Trophoblast cell (in vitro differentiated cells and primary cell): Measurements from ENCODE around the gene C1QTNF3.
"Not testable (repeated sequence)": the region's sequence is repeated elsewhere in the genome, so short reads cannot be mapped to it uniquely, and the experiment has no call there.

ENCODE experiments used
- DNase-seq, 2 donors: peaks; one replicate each; pipeline ENCODE4 v3.0.0-alpha.2; 2016
- H2AFZ ChIP-seq: 2 replicates; pipeline ENCODE4 v1.6.1; 2013; ENCODE audit warnings: low read length, moderate library complexity, mild to moderate bottlenecking; ENCODE audit not compliant: insufficient read depth, poor library complexity
- H2AK5ac ChIP-seq: 2 replicates; pipeline ENCODE4 v1.6.1; 2013; ENCODE audit warnings: mild to moderate bottlenecking, low read length
- H2BK120ac ChIP-seq: 2 replicates; pipeline ENCODE4 v1.6.1; 2013; ENCODE audit warnings: low read length, mild to moderate bottlenecking, moderate library complexity; ENCODE audit not compliant: insufficient read depth, poor library complexity
- H2BK12ac ChIP-seq: 2 replicates; pipeline ENCODE4 v1.6.1; 2013; ENCODE audit warnings: mild to moderate bottlenecking, low read length, moderate library complexity
- H2BK5ac ChIP-seq: 2 replicates; pipeline ENCODE4 v1.6.1; 2013; ENCODE audit warnings: low read length, low read depth, moderate library complexity, mild to moderate bottlenecking; ENCODE audit not compliant: poor library complexity
- H3K14ac ChIP-seq: 2 replicates; pipeline ENCODE4 v1.6.1; 2013; ENCODE audit warnings: mild to moderate bottlenecking, low read length
- H3K18ac ChIP-seq: 2 replicates; pipeline ENCODE4 v1.6.1; 2013; ENCODE audit warnings: mild to moderate bottlenecking, low read length
- H3K23ac ChIP-seq: 2 replicates; pipeline ENCODE4 v1.6.1; 2013; ENCODE audit warnings: low read length
- H3K27ac ChIP-seq: 2 replicates; pipeline ENCODE4 v1.5.1; 2013; ENCODE audit warnings: low read depth, mild to moderate bottlenecking, inconsistent platforms, low read length, moderate library complexity
- H3K27me3 ChIP-seq: 2 replicates; pipeline ENCODE4 v1.6.1; 2013; ENCODE audit warnings: inconsistent platforms, mild to moderate bottlenecking, low read length, moderate library complexity; ENCODE audit not compliant: insufficient read depth
- H3K36me3 ChIP-seq, 2 experiments: 1 replicate in 1 of 2; 2 replicates in 1 of 2; pipeline ENCODE4 v1.6.1; 2013; ENCODE audit warnings: low read length in 2 of 2, mild to moderate bottlenecking in 2 of 2, moderate library complexity in 1 of 2; ENCODE audit not compliant: insufficient read depth in 2 of 2, control insufficient read depth in 1 of 2
- H3K4ac ChIP-seq: 2 replicates; pipeline ENCODE4 v1.6.1; 2013; ENCODE audit warnings: low read depth, mild to moderate bottlenecking, low read length, moderate library complexity
- H3K4me1 ChIP-seq, 2 experiments: 1 replicate in 1 of 2; 2 replicates in 1 of 2; pipeline ENCODE4 v1.6.1; 2013; ENCODE audit warnings: low read length in 2 of 2, mild to moderate bottlenecking in 2 of 2, moderate library complexity in 1 of 2; ENCODE audit not compliant: insufficient read depth in 2 of 2, control insufficient read depth in 1 of 2
- H3K4me2 ChIP-seq: 2 replicates; pipeline ENCODE4 v1.6.1; 2013; ENCODE audit warnings: inconsistent platforms, mild to moderate bottlenecking, low read length, moderate library complexity
- H3K4me3 ChIP-seq: 2 replicates; pipeline ENCODE4 v1.5.1; 2013; ENCODE audit warnings: mild to moderate bottlenecking, low read depth, low read length, inconsistent platforms
- H3K79me1 ChIP-seq: one replicate; pipeline ENCODE4 v1.6.1; 2013; ENCODE audit warnings: low read length
- H3K79me2 ChIP-seq: 2 replicates; pipeline ENCODE4 v1.6.1; 2013; ENCODE audit warnings: low read length, mild to moderate bottlenecking; ENCODE audit not compliant: control insufficient read depth, insufficient read depth, poor library complexity
- H3K9ac ChIP-seq: 2 replicates; pipeline ENCODE4 v1.6.1; 2013; ENCODE audit warnings: mild to moderate bottlenecking, low read length
- H3K9me3 ChIP-seq: 2 replicates; pipeline ENCODE4 v1.6.1; 2013; ENCODE audit warnings: low read depth, mild to moderate bottlenecking, control low read depth, inconsistent platforms, low read length; ENCODE audit not compliant: insufficient read depth
- H4K12ac ChIP-seq: 2 replicates; pipeline ENCODE4 v1.6.1; 2013; ENCODE audit warnings: low read depth, mild to moderate bottlenecking, low read length, moderate library complexity
- H4K8ac ChIP-seq: 2 replicates; pipeline ENCODE4 v1.6.1; 2013; ENCODE audit warnings: low read depth, mild to moderate bottlenecking, low read length, moderate library complexity
- H4K91ac ChIP-seq: one replicate; pipeline ENCODE4 v1.6.1; 2013; ENCODE audit warnings: low read depth, mild to moderate bottlenecking, low read length, moderate library complexity
- WGBS: extraction: QIAGEN DNeasy Blood & Tissue Kit; methylation state at CpG from one replicate; pipeline ENCODE4 v1.1.7; 2013; ENCODE audit warnings: missing lambda C conversion rate; ENCODE audit not compliant: insufficient read length, insufficient coverage; ENCODE audit errors: extremely low coverage; 5-methylcytosine and 5-hydroxymethylcytosine counted together

Gene C1QTNF3

DNA sequence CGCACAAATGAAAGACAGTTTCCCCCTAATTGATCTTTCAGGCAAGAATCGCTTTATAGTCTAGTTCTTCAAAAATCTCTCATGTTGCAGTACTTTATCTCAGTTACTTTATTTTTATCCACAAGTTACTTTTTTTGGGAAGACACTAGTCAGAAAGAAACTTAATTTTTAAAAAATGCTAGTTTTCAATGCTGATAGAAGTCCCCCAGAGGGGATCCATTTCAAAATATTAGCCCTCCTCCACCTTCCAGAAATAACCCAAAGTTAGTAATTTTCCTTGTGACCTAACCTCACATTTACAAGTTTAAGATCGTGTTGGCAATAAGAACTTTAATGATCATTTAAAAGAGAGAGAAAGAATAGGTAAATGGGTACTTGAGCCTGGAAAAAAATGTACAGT lies 11.0 kb downstream of the C1QTNF3 start:
- Histone ChIP-seq H2AFZ (no peak overlapping the region), H3K9ac (no peak overlapping the region), H3K4me3 (no peak overlapping the region), H3K4me2 (no peak overlapping the region), H3K79me1 (no peaks in the 10 kb centered on the region), H2BK120ac (no peak overlapping the region), H3K9me3 (no peaks in the 10 kb centered on the region), H3K27me3 (no peaks in the 10 kb centered on the region), H3K4me1 (no peaks in the 10 kb centered on the region), H3K14ac (no peak overlapping the region), H4K91ac (no peak overlapping the region), H3K79me2 (no peaks in the 10 kb centered on the region), H4K12ac (no peak overlapping the region), H3K27ac (no peak overlapping the region), H2BK5ac (no peak overlapping the region), H2BK12ac (no peak overlapping the region), H3K36me3 (no peaks in the 10 kb centered on the region), H4K8ac (no peak overlapping the region), H2AK5ac (no peak overlapping the region), H3K18ac (no peak overlapping the region), H3K23ac (no peak overlapping the region), H3K4ac (no peak overlapping the region)
- whole genome bisulfite sequencing, result no CpG with 5 or more reads among the region's 3 CpGs
- DNase-seq, result no peak

DNA sequence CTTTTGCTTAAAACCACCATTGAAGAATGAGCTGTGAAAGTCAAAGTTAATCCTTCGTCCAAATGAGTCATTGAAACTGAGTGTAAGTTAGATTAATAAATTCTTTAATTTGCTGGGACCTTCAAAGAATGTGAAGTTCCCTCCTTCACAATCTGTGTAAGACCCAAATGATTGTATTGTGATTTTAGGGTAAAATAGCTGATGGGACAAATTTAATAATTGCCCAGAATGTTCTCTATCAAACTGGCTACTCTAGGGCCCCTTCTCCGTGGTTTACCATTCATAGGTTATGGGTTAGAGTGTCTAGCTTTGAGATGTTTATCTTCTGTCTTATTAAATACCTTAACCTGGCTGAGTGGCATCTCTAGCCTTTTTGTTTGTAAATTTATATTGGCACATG lies 11.9 kb downstream of the C1QTNF3 start:
- Histone ChIP-seq H3K36me3 (no peaks in the 10 kb centered on the region), H3K4me3 (no peak overlapping the region), H3K14ac (no peak overlapping the region), H2AFZ (no peak overlapping the region), H3K79me1 (no peaks in the 10 kb centered on the region), H3K18ac (no peak overlapping the region), H2BK5ac (no peak overlapping the region), H3K27ac (no peak overlapping the region), H3K4me1 (no peaks in the 10 kb centered on the region), H3K27me3 (no peaks in the 10 kb centered on the region), H3K9ac (no peak overlapping the region), H4K12ac (no peak overlapping the region), H2AK5ac (no peak overlapping the region), H3K4ac (no peak overlapping the region), H3K9me3 (no peaks in the 10 kb centered on the region), H4K91ac (no peak overlapping the region), H2BK12ac (no peak overlapping the region), H3K4me2 (no peak overlapping the region), H4K8ac (no peak overlapping the region), H2BK120ac (no peak overlapping the region), H3K79me2 (no peaks in the 10 kb centered on the region), H3K23ac (no peak overlapping the region)
- WGBS, result no CpG with 5 or more reads among the region's 2 CpGs
- no peak for DNase-seq

DNA sequence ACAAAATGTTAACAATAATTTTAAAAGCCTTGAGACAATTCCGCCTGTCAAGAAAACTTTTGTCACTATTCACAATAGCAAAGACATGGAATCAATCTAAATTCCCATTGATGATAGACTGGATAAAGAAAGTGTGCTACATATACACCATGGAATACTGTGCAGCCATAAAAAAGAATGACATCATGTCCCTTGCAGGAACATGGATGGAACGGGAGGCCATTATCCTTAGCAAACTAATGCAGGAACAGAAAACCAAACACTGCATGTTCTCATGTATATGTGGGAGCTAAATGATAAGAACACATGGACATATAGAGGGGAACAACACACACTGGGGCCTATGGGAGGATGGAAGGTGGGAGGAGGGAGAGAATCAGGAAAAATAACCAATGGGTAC lies 12.4 kb downstream of the C1QTNF3 start:
- H3K27ac ChIP-seq, H3K9ac ChIP-seq, H3K4ac ChIP-seq, H2BK12ac ChIP-seq, H3K18ac ChIP-seq, H2BK120ac ChIP-seq, H3K27me3 ChIP-seq, H3K79me2 ChIP-seq, H3K14ac ChIP-seq, H3K4me2 ChIP-seq, H2AFZ ChIP-seq, H4K91ac ChIP-seq, H3K36me3 ChIP-seq, H3K23ac ChIP-seq, H2AK5ac ChIP-seq, H3K4me3 ChIP-seq, DNase-seq, H3K79me1 ChIP-seq, H4K12ac ChIP-seq, H4K8ac ChIP-seq, H3K9me3 ChIP-seq, H2BK5ac ChIP-seq, H3K4me1 ChIP-seq: not testable (repeated sequence)
- WGBS, result no CpG with 5 or more reads among the region's 2 CpGs

DNA sequence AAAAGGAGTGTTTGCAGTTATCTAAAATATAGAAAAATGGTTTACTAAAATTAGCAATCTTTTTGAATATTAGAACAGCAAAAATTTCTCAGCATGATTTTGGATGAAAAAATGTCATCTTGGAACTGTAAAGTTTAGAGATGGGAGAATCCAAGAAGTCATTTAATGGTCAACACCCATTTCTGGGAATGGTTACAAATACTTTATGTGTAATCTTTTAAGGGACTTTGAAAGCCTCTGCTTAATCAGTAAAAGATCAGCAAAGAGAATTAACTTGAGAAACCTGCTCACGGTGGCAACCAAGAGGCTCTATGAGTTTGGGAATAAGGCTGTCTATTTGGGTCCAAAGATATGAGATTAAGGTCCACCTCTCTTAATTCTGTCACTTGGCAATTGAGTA lies 13.0 kb downstream of the C1QTNF3 start:
- Histone ChIP-seq H3K27me3 (no peaks in the 10 kb centered on the region), H2BK120ac (no peak overlapping the region), H4K12ac (no peak overlapping the region), H4K8ac (no peak overlapping the region), H3K4me2 (no peak overlapping the region), H3K23ac (no peak overlapping the region), H3K79me1 (no peaks in the 10 kb centered on the region), H3K4ac (no peak overlapping the region), H3K4me1 (no peaks in the 10 kb centered on the region), H3K4me3 (no peak overlapping the region), H3K9me3 (no peaks in the 10 kb centered on the region), H3K14ac (no peak overlapping the region), H2BK12ac (no peak overlapping the region), H3K36me3 (no peaks in the 10 kb centered on the region), H4K91ac (no peak overlapping the region), H3K27ac (no peak overlapping the region), H2AFZ (no peak overlapping the region), H2BK5ac (no peak overlapping the region), H3K18ac (no peak overlapping the region), H3K79me2 (no peaks in the 10 kb centered on the region), H2AK5ac (no peak overlapping the region), H3K9ac (no peak overlapping the region)
- DNase-seq, result no peak
- no CpG with 5 or more reads among the region's 1 CpG for WGBS
